AG04450 (cell line): ENCODE measurements around the gene SFT2D3. TPM values are rescaled to one million over a fixed set of nuclear protein-coding genes. Genes with fewer than 3 reads are reported as not detected.

Experiments used
- CTCF ChIA-PET: fragments of 300-600, 350-600 bp; formaldehyde crosslinking; extraction: SDS; loops from one replicate; lab custom pipeline; 2022; ENCODE audit warnings: antibody characterized with exemption, inconsistent platforms; lab: Charles Lee
- POLR2A ChIA-PET: fragments of 350-600 bp; formaldehyde crosslinking; extraction: SDS; loops from one replicate; lab custom pipeline; 2021; ENCODE audit warnings: antibody characterized with exemption, inconsistent platforms; lab: Yijun Ruan, JAX
- DNase-seq: peaks from one replicate; pipeline ENCODE4 v3.0.0-alpha.2; 2011; ENCODE audit warnings: low read depth, low spot score
- H3K27ac ChIP-seq: one replicate; pipeline ENCODE4 v1.5.1; 2012; ENCODE audit warnings: low read depth, low read length, control low read depth
- H3K27me3 ChIP-seq: one replicate; pipeline ENCODE4 v1.6.0; 2012; ENCODE audit warnings: low read length; ENCODE audit not compliant: control insufficient read depth, insufficient read depth
- H3K4me3 ChIP-seq: 2 replicates; pipeline ENCODE4 v1.5.1; 2011; ENCODE audit warnings: mild to moderate bottlenecking, low read depth, low read length, control low read depth
- H3K9me3 ChIP-seq: 2 replicates; pipeline ENCODE4 v1.5.1; 2012; ENCODE audit warnings: low read length; ENCODE audit not compliant: control insufficient read depth, insufficient read depth
- CTCF ChIP-seq: IDR thresholded peaks from 2 replicates; pipeline ENCODE4 v1.5.1; 2011; ENCODE audit warnings: low read depth, low read length, control low read depth, inconsistent platforms
- polyA plus RNA-seq: library from polyadenylated mRNA; depleted of rRNA; stranded (reverse); fragments of >200 nt; gene quantifications from 2 replicates; pipeline ENCODE4 v1.2.3, GENCODE V29; 2011

The SFT2D3 gene
- polyA plus RNA-seq, 1 experiment = 5.3 TPM

- ChIA-PET CTCF (no interaction called here), POLR2A (no interaction called here)
- H3K27me3 ChIP-seq = no peaks in the 10 kb centered on the region
- TF ChIP-seq CTCF = no peak
- H3K4me3 ChIP-seq = no peak overlapping the region
- H3K27ac ChIP-seq = no peak overlapping the region
- H3K9me3 ChIP-seq = peaks cover 13% of the 10 kb centered on the region
- DNase-seq = no peak
These were observed 12.9 kb upstream of the SFT2D3 start for GRCh38 chr2:127688405-127688804.

- ChIA-PET CTCF (no interaction called here), POLR2A (no interaction called here)
- DNase-seq = no peak
- Histone ChIP-seq H3K4me3 (no peak overlapping the region), H3K27ac (no peak overlapping the region), H3K27me3 (no peaks in the 10 kb centered on the region), H3K9me3 (peaks cover 13% of the 10 kb centered on the region)
- no peak for TF ChIP-seq CTCF
These were observed 10.6 kb upstream of the SFT2D3 start for GRCh38 chr2:127690696-127691095.

GRCh38 chr2:127694986-127695385 lies 6.3 kb upstream of the SFT2D3 start:
- ChIA-PET CTCF (no interaction called here), POLR2A (no interaction called here)
- TF ChIP-seq CTCF = no peak
- no peaks in the 10 kb centered on the region for H3K27me3 ChIP-seq
- no peak overlapping the region for H3K27ac ChIP-seq
- no peak for DNase-seq
- no peak overlapping the region for H3K4me3 ChIP-seq
- peaks cover 10% of the 10 kb centered on the region for H3K9me3 ChIP-seq

GRCh38 chr2:127695491-127696472 lies 5.5 kb upstream of the SFT2D3 start:
- Histone ChIP-seq H3K9me3 (peaks cover 3% of the 10 kb centered on the region), H3K4me3 (peak overlapping the region; percentile 42), H3K27ac (no peak overlapping the region), H3K27me3 (no peaks in the 10 kb centered on the region)
- ChIA-PET CTCF (interaction anchor here (0.6 to 1.1 kb wide), 7 partner anchors 9 to 297 kb away, joined by 3 to 10 read pairs (median 3); no protein-coding TSS in a partner anchor), POLR2A (no interaction called here)
- DNase-seq = no peak
- TF ChIP-seq CTCF = peak; percentile 44
